MCF 10A (cell line): ENCODE data around the gene FAAP24. TPM values are rescaled to one million over a fixed set of nuclear protein-coding genes. Genes with fewer than 3 reads are reported as not detected.
A peak's percentile ranks its signal among the peaks of the same experiment; 100 is the strongest.

Source experiments
- BruUV-seq: library from RNA; stranded (reverse); fragments of 400-500 nt; replicated peaks from 2 replicates; lab custom pipeline; 2021; lab: Mats Ljungman, UMichigan
- CTCF ChIA-PET: fragments of 300-600 bp; sonication (Branson Sonifier 250); formaldehyde crosslinking; extraction: SDS; loops from one replicate; lab custom pipeline; 2021; ENCODE audit warnings: antibody characterized with exemption, inconsistent platforms; lab: Yijun Ruan, JAX
- POLR2A ChIA-PET: fragments of 300-600, 350-650 bp; sonication (Branson Sonifier 250); formaldehyde crosslinking; extraction: SDS; loops from one replicate; lab custom pipeline; 2020; ENCODE audit warnings: antibody characterized with exemption, inconsistent platforms; lab: Yijun Ruan, JAX
- DNase-seq: peaks from one replicate; pipeline ENCODE4 v3.0.0-alpha.2; 2018; ENCODE audit not compliant: unreplicated experiment
- H3K27ac Mint-ChIP-seq: one replicate; pipeline ENCODE4 v1.8.0; 2022; ENCODE audit warnings: mild to moderate bottlenecking, low read depth, mixed read lengths; ENCODE audit not compliant: unreplicated experiment
- H3K27me3 Mint-ChIP-seq: one replicate; pipeline ENCODE4 v1.8.0; 2022; ENCODE audit warnings: mixed read lengths; ENCODE audit not compliant: insufficient read depth, unreplicated experiment
- H3K36me3 Mint-ChIP-seq: one replicate; pipeline ENCODE4 v1.8.0; 2022; ENCODE audit warnings: mild to moderate bottlenecking, moderate library complexity, mixed read lengths; ENCODE audit not compliant: insufficient read depth, unreplicated experiment
- H3K4me1 Mint-ChIP-seq: one replicate; pipeline ENCODE4 v1.8.0; 2022; ENCODE audit warnings: mixed read lengths; ENCODE audit not compliant: insufficient read depth, unreplicated experiment
- H3K4me3 Mint-ChIP-seq: one replicate; pipeline ENCODE4 v1.8.0; 2022; ENCODE audit warnings: mild to moderate bottlenecking, moderate library complexity, mixed read lengths; ENCODE audit not compliant: unreplicated experiment
- H3K9me3 Mint-ChIP-seq: one replicate; pipeline ENCODE4 v1.8.0; 2022; ENCODE audit warnings: mixed read lengths; ENCODE audit not compliant: unreplicated experiment
- intact Hi-C: fragments of 100-400 bp; cut with micrococcal nuclease; formaldehyde crosslinking; loops from 2 replicates; pipeline ENCODE4 v1.14.1; 2022
- total RNA-seq: library from RNA; stranded (reverse); gene quantifications from 2 replicates; pipeline ENCODE4 v1.2.3, GENCODE V29; 2022
- TF ChIP-seq, protein P1 (sequence below): fragments of 200-600 bp; IDR thresholded peaks from one replicate; pipeline ENCODE4 v1.8.0; 2022; ENCODE audit warnings: antibody characterized with exemption, mild to moderate bottlenecking; ENCODE audit not compliant: unreplicated experiment

FAAP24 gene
- total RNA-seq, 1 experiment from 2014 or later = 4.1 TPM

GRCh38 chr19:32945260-32945659 lies 26.8 kb upstream of the FAAP24 start:
- no peaks in the 10 kb centered on the region for H3K9me3 Mint-ChIP-seq
- H3K4me3 Mint-ChIP-seq = no peak overlapping the region
- no peak overlapping the region for H3K27ac Mint-ChIP-seq
- no peaks in the 10 kb centered on the region for H3K4me1 Mint-ChIP-seq
- H3K27me3 Mint-ChIP-seq = no peaks in the 10 kb centered on the region
- intact Hi-C loops = no loop called here
- POLR2A ChIA-PET = no interaction called here
- no TSS peak for BruUV-seq
- H3K36me3 Mint-ChIP-seq = peaks cover 50% of the 10 kb centered on the region
- CTCF ChIA-PET = interaction anchor here (1.2 kb wide), 1 partner anchor 12 kb away, joined by 4 read pairs; no protein-coding TSS in a partner anchor
- DNase-seq = no peak
- TF ChIP-seq, protein P1, sequence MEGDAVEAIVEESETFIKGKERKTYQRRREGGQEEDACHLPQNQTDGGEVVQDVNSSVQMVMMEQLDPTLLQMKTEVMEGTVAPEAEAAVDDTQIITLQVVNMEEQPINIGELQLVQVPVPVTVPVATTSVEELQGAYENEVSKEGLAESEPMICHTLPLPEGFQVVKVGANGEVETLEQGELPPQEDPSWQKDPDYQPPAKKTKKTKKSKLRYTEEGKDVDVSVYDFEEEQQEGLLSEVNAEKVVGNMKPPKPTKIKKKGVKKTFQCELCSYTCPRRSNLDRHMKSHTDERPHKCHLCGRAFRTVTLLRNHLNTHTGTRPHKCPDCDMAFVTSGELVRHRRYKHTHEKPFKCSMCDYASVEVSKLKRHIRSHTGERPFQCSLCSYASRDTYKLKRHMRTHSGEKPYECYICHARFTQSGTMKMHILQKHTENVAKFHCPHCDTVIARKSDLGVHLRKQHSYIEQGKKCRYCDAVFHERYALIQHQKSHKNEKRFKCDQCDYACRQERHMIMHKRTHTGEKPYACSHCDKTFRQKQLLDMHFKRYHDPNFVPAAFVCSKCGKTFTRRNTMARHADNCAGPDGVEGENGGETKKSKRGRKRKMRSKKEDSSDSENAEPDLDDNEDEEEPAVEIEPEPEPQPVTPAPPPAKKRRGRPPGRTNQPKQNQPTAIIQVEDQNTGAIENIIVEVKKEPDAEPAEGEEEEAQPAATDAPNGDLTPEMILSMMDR = no peak

DNA sequence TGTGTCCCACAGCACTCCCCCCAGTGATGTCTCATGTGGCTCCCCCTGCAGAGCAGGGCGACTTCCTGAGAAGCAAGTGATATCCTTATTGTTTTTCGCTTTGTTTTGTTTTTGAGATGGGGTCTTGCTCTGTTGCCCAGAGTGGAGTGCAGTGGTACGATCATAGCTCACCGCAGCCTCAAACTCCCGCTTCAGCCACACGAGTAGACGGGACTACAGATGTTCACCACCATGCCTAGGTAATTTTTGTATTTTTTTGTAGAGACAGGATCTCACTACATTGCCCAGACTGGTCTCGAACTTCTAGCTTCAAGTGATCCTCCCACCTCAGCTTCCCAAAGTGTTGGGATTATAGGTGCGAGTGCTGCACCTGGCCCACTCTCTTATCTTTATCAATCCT lies 5.3 kb upstream of the FAAP24 start:
- Mint-ChIP-seq H3K4me3 (no peak overlapping the region), H3K27me3 (no peaks in the 10 kb centered on the region), H3K9me3 (no peaks in the 10 kb centered on the region), H3K4me1 (peaks cover 6% of the 10 kb centered on the region), H3K27ac (no peak overlapping the region), H3K36me3 (peaks cover 39% of the 10 kb centered on the region)
- no TSS peak for BruUV-seq
- CTCF ChIA-PET = interaction anchor here (1.0 to 1.3 kb wide), 3 partner anchors 9 to 158 kb away, joined by 3 to 5 read pairs (median 4); no protein-coding TSS in a partner anchor
- TF ChIP-seq, protein P1 = no peak
- intact Hi-C loops = no loop called here
- POLR2A ChIA-PET = no interaction called here
- no peak for DNase-seq

GRCh38 chr19:32969549-32969948 lies 2.5 kb upstream of the FAAP24 start:
- intact Hi-C loops = no loop called here
- TF ChIP-seq, protein P1 = no peak
- Mint-ChIP-seq H3K9me3 (no peaks in the 10 kb centered on the region), H3K27ac (no peak overlapping the region), H3K4me1 (peaks cover 6% of the 10 kb centered on the region), H3K27me3 (no peaks in the 10 kb centered on the region), H3K4me3 (no peak overlapping the region), H3K36me3 (peaks cover 20% of the 10 kb centered on the region)
- DNase-seq = no peak
- no TSS peak for BruUV-seq
- CTCF ChIA-PET = no interaction called here
- POLR2A ChIA-PET = no interaction called here

DNA sequence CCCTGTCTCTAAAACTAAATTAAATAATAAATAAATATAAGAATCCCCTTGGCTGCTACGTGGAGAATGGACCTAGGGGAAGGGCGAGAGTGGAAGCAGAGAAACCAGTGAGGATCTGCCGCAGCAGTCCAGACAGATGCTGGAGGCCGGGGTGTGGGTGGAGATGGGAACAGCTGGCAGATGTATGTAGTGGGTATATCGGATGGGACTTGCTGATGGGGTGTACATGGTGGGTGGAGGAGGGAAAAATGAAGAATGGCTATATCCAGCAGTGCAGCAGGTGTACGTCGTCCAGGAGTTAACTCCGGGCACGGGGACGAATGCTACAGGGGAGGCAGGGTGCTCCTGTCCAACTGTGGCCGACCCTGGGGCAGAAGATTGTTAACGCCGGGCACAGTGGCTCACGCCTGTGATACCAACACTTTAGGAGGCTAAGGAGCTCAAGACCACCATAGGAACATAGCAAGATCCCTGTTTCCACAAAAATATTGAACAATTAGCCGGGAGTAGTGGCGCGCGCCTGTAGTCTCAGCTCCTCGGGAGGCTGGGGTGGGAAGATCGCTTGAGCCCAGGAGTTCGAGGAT lies 938 bp upstream of the FAAP24 start:
- H3K4me1 Mint-ChIP-seq = peaks cover 6% of the 10 kb centered on the region
- POLR2A ChIA-PET = interaction anchor here (0.7 to 1.5 kb wide), 8 partner anchors 18 to 1457 kb away, joined by 3 to 7 read pairs (median 4); partner anchors contain the start of genes GPATCH1 and UBA2
- TSS peak; percentile 70 for BruUV-seq
- intact Hi-C loops = loop anchor here (5.0 kb wide), 1 partner anchor 211 kb away; no protein-coding TSS in a partner anchor
- H3K36me3 Mint-ChIP-seq = peaks cover 12% of the 10 kb centered on the region
- H3K27me3 Mint-ChIP-seq = no peaks in the 10 kb centered on the region
- peak overlapping the region; percentile 90 for H3K4me3 Mint-ChIP-seq
- H3K27ac Mint-ChIP-seq = peak overlapping the region; percentile 91
- CTCF ChIA-PET = interaction anchor here (0.6 to 7.0 kb wide), 4 partner anchors 56 to 147 kb away, joined by 3 to 98 read pairs (median 4); no protein-coding TSS in a partner anchor
- H3K9me3 Mint-ChIP-seq = no peaks in the 10 kb centered on the region
- TF ChIP-seq, protein P1 = no peak
- DNase-seq = peak; percentile 4
